HL-60 (cell line): ENCODE data around the gene LHX1.

Experiments
- DNase-seq, 2 experiments: peaks; one replicate each; pipeline ENCODE4 v3.0.0-alpha.2; 2010 to 2020; ENCODE audit warnings: low read depth in 1 of 2, low spot score in 1 of 2
- H3K27ac ChIP-seq: fragments of 250-450 bp; sonication (Bioruptor Pico); replicated peaks from 2 replicates; pipeline ENCODE4 v1.5.1; 2020; ENCODE audit warnings: mild to moderate bottlenecking, moderate library complexity
- H3K27me3 ChIP-seq: fragments of 250-450 bp; sonication (Bioruptor Pico); 2 replicates; pipeline ENCODE4 v1.5.1; 2021; ENCODE audit warnings: mild to moderate bottlenecking, moderate library complexity; ENCODE audit not compliant: insufficient read depth, poor library complexity, severe bottlenecking
- H3K4me3 ChIP-seq: replicated peaks from 2 replicates; pipeline ENCODE4 v1.5.1; 2011; ENCODE audit warnings: mild to moderate bottlenecking, control low read depth, low read length; ENCODE audit not compliant: insufficient read depth
- GABPA ChIP-seq: IDR thresholded peaks from 2 replicates; pipeline ENCODE4 v1.6.1; 2012; ENCODE audit warnings: low read depth
- POLR2AphosphoS5 ChIP-seq: IDR thresholded peaks from 2 replicates; pipeline ENCODE4 v1.6.1; 2012; ENCODE audit warnings: low read depth
- SPI1 ChIP-seq: IDR thresholded peaks from 2 replicates; pipeline ENCODE4 v1.6.1; 2012; ENCODE audit warnings: low read depth, mild to moderate bottlenecking, borderline replicate concordance
- TF ChIP-seq, protein P1 (sequence below): IDR thresholded peaks from 2 replicates; pipeline ENCODE4 v1.6.1; 2012; ENCODE audit warnings: low read depth; ENCODE audit not compliant: insufficient replicate concordance
- TF ChIP-seq, protein P2 (sequence below): IDR thresholded peaks from one replicate; pipeline ENCODE4 v1.5.1; 2011; ENCODE audit warnings: low read length, control low read depth, inconsistent platforms; ENCODE audit not compliant: insufficient read depth

LHX1 gene

DNA sequence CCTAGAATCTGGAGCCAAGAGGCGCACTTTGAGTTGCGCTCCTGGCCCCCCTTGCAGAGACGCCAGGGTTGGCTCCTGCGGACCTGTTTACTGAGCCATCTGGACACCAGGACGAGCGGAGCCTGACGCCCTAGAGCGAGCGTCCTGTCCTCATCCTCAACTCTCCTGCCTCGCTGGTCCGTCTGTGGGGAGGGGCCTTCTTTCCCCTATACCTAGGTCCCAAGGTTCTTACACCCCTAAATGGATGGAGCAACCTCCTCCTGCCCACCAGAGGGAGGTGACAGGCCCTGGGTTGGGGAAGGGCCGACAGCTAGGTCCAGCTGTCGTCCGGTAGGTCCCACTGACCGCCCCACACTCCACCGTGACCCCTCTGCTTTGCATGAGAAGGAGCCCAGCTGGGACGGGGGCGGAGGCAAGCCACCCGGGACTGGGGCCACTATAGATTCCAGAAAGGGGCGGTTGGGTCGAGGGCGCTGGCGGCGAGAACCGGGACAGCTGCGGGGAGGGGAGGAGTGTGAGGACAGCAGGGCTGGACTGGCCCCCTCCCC lies 3.1 kb upstream of the LHX1 start:
- Histone ChIP-seq H3K27me3 (peaks cover 87% of the 10 kb centered on the region), H3K27ac (no peak overlapping the region), H3K4me3 (no peak overlapping the region)
- DNase-seq: no peak
- TF ChIP-seq, protein P1, sequence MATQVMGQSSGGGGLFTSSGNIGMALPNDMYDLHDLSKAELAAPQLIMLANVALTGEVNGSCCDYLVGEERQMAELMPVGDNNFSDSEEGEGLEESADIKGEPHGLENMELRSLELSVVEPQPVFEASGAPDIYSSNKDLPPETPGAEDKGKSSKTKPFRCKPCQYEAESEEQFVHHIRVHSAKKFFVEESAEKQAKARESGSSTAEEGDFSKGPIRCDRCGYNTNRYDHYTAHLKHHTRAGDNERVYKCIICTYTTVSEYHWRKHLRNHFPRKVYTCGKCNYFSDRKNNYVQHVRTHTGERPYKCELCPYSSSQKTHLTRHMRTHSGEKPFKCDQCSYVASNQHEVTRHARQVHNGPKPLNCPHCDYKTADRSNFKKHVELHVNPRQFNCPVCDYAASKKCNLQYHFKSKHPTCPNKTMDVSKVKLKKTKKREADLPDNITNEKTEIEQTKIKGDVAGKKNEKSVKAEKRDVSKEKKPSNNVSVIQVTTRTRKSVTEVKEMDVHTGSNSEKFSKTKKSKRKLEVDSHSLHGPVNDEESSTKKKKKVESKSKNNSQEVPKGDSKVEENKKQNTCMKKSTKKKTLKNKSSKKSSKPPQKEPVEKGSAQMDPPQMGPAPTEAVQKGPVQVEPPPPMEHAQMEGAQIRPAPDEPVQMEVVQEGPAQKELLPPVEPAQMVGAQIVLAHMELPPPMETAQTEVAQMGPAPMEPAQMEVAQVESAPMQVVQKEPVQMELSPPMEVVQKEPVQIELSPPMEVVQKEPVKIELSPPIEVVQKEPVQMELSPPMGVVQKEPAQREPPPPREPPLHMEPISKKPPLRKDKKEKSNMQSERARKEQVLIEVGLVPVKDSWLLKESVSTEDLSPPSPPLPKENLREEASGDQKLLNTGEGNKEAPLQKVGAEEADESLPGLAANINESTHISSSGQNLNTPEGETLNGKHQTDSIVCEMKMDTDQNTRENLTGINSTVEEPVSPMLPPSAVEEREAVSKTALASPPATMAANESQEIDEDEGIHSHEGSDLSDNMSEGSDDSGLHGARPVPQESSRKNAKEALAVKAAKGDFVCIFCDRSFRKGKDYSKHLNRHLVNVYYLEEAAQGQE: no peak
- TF ChIP-seq, protein P2, sequence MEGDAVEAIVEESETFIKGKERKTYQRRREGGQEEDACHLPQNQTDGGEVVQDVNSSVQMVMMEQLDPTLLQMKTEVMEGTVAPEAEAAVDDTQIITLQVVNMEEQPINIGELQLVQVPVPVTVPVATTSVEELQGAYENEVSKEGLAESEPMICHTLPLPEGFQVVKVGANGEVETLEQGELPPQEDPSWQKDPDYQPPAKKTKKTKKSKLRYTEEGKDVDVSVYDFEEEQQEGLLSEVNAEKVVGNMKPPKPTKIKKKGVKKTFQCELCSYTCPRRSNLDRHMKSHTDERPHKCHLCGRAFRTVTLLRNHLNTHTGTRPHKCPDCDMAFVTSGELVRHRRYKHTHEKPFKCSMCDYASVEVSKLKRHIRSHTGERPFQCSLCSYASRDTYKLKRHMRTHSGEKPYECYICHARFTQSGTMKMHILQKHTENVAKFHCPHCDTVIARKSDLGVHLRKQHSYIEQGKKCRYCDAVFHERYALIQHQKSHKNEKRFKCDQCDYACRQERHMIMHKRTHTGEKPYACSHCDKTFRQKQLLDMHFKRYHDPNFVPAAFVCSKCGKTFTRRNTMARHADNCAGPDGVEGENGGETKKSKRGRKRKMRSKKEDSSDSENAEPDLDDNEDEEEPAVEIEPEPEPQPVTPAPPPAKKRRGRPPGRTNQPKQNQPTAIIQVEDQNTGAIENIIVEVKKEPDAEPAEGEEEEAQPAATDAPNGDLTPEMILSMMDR: no peak
- TF ChIP-seq SPI1 (no peak), GABPA (no peak), POLR2AphosphoS5 (no peak)

DNA sequence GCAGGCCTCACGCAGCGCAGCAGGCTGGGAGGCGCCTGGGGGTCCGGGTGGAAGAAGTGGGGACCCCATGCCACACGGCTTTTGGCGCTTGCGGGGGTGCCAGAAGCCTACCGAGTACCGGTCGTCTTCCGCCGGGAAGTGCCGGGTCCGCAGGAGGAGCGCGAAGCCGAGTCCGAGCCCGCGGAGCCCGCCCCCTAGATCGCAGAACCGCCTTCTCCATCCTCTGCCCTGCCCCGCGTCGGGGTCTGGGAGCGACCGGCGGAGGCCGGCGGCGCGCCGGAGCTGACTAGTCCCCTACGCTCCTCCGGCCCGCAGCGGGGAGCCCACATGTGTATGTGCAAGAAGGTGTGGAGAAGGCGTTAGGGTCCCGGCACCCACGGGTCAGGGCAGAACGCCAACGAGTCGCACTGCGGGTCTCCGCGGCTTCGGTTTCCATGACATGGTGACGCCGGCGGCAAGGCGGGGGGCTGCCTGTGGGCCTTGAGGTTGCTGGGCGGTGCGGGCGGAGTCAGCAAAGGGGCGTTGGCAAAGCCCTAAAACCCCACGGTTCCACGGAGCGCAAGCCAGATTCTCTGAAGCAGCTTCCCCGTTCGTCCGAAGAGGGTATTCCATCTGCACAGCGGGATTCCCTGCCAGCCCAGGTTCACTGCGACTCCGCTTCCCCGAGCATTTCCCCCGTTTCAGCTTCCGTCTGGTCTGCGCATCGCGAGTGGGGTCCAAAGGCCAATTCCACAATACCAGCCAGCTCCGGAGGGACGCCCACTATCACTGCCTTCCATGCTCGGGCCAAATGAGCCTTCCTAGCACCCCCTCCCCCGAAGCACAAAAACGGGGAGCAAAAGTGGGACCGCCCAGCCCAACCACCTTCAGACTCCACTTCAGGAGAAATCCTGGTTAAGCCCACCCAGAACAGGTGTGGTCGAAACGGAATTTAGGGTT lies 2.3 kb upstream of the LHX1 start:
- TF ChIP-seq POLR2AphosphoS5 (no peak), GABPA (no peak), SPI1 (no peak)
- TF ChIP-seq, protein P1: no peak
- TF ChIP-seq, protein P2: no peak
- no peak overlapping the region for H3K27ac ChIP-seq
- no peak overlapping the region for H3K4me3 ChIP-seq
- peaks cover 87% of the 10 kb centered on the region for H3K27me3 ChIP-seq
- DNase-seq: no peak

DNA sequence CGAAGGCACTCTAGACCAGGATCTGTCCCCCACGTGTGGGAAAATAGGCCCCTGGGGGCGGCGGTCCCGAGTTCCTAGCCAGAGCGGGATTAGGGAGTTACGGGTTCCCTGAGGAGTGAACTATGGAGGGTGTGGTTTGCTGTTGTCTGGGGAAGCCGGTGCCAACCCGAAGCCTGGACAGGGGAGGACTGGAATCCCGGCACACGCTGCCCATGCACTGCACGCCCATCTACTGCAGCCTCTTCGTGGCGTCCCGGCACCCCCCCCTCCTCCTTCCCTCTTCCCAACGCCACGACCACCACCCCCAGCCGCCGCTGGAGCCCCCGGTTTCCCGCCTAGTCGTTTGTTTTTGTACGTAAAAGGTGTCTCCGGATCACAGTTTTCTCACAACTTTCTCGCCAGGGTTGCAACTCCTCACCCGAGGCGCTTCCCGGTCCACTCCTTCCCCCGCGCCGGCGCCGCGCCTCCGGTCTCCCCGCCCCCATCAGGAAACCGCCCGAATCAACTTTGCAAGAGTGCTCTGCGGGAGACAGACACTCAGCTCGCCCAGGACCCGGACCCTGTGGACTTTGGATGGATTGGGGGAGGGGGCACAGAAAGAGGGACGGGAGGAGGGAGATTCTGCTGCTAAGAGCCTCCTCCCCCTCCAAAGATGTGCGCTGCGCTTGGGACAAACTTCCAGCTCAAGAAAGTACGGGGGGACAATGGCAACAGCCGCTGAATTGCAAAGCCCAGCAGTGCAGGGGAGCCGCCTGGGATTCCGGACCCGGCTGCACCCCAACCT lies 1.4 kb upstream of the LHX1 start:
- DNase-seq: no peak
- TF ChIP-seq, protein P1: no peak
- no peak for TF ChIP-seq POLR2AphosphoS5
- no peak for TF ChIP-seq GABPA
- TF ChIP-seq, protein P2: no peak
- no peak for TF ChIP-seq SPI1
- H3K4me3 ChIP-seq: no peak overlapping the region
- H3K27me3 ChIP-seq: peaks cover 91% of the 10 kb centered on the region
- no peak overlapping the region for H3K27ac ChIP-seq
